GM11168 (cell line): ENCODE measurements around the gene SLC66A2.

Source experiments
- in situ Hi-C: fragments of 300-500 bp; cut with MboI; formaldehyde crosslinking; loops from one replicate; pipeline ENCODE4 v1.12.0; 2022; ENCODE audit warnings: low sequenced_read_pairs; ENCODE audit not compliant: unreplicated experiment

SLC66A2 gene

DNA sequence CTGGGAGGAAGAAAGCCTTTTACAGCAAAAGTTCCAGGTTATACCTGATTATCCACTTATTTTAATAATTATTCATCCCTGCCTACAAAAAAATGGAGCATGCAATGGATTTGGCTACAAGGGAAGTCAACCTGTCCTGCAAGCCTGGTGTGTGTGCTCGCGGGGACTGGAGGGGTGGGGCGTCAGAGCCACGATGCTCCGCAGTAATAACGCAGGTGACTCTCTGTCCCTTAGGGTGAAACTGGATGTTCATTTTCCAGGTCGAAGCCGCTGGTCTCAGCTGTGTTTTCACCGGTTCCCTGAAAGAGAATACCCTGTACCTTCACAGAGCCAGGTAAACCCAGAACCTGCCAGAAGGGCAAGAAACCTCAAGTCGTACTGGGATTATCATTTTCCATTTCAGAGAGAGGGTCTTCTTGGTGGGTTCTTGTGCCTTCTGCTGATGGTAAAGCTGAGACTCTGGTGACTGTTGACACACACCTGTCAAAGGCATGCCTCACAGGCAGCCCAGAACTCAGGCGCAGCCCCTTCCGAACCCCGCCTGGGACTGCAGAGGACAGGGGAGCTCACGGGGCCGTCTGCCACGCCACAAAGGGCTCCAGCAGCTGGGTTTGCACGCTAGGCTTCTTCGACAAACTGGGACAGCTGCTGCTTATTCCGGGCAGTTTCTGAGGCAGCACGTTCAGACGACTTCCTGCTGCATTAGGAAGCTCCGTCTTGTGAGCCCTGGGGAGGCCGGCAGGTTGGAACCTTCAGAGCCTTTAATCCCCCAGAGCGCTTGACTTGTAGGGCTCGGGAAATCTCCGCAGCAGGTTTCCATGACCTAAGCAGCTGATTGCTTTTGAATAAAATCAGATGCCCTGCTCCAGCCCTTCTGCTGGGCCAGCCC, 95.1 kb downstream of the SLC66A2 start:
- in situ Hi-C loops, result no loop called here

DNA sequence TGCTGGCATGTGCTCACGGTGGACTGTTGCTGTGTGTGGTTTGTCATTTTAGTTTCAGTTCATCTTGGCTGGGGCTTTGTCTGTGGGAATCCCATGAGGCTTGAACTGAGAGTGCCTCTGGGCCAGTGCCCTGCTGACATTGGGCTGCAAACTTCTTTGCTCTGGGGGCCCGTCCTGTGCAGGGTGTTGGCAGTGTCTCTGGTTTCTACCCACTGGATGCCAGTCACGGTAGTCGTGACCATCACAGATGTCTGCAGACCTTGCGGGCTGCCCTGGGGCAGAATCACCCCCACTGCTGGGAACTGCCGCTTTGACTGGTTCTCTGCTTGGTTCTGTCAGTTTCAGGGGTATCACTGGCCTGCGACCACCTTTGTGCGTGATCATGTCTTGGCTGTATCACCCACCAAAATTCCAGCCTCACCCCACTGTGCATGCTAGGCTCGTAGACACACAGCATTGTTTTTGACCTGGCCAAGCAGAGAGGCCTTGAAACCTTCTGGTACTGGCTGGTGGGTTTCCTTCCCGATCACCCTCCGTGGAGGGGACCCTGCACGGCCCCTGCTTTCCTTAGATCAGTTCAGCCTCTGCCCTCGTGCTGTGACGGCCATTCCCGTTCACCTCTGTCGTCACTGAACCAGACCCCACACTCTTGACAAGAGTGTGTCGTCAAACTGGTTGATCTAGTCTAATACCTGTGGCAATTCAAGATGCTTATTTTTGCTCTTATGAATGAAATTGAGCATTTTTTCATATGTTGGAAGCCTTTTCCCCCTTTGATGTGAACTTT, 96.1 kb downstream of the SLC66A2 start:
- in situ Hi-C loops, result no loop called here

DNA sequence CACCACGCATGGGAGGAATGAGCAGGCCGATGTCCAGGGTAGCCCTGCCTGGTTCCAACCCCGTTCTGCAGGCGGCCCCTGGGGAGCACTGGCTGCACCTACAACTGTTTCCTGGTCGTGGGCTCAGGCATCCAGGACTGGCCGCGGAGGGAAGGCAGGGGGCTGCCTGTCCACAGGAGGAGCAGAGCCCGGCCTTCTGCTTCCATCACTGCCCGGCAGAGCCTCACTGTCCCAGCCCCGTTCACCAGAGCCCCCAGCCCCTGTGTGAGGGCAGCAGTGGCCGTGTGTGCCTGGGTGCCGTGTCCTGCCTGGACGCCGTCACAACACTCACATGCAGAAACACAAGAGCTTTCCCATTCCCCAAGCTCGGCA, 97.5 kb downstream of the SLC66A2 start:
- in situ Hi-C loops, result no loop called here

DNA sequence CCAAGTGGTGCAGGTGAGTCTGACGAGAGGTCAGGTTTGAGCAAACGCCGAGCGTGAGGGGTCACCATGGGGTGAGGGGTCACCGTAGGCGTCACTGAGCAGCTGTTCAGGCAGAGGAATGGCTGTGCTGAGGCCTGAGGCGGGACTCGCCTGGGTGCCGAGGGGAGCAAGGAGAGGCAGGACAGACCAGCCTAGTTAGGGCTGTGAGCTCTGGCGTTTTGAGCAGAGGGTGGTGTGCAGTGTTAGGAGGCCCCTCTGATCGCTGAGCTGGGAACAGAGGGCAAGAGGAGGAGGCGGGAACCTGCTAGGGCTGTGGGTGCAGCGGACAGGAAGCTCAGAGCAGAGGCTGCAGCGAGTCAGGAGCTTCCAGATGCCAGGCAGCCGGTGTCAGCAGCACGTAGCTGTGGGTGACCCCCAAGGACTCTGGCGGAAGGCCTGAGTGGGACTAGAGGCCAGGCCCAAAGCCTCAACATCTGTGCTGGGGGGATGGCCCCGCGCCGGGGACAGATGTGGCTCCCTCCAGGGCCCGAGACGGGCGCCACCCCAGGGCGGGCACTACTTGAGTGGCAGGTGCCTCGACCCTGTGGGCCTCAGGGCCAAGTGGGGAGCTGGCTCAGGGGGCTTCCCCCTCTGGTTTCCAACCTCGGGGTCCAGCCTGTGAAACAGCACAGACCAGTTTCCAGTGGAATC, 98.0 kb downstream of the SLC66A2 start:
- in situ Hi-C loops, result no loop called here

DNA sequence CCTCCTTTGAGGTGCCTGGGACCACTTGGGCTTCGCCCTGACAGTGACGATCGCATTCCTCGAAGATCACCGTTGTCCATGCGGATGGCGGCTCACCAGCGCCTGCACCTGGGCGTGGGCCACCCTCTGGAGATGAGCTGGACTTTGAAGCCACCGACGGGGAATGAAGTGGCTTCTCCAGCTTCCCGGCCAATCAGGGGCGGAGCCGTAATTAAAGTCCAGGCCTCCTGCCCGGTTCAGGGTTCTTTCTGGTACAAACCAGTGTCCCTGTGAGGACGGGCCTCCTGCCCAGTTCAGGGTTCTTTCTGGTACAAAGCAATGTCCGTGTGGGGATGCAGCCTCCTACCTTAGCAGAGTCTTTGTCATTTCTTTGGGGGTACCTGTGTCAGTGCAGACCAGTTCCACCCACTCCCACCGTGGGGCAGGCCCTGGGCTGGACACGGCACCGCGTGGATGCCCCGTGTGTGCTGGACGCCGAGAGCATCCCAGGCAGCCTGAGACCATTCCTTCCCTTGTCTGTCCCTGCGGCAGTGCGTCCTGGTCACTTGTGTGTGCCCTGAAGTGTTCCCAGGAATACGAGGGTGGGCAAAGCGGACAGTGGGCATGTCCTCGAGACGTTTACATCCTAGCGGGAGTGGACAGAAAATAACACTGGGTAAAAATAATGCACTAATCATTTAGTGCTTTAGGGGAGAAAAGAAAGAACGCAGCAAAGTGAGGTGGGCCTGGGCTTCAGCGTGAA, 98.7 kb downstream of the SLC66A2 start:
- in situ Hi-C loops, result no loop called here
